ENCODE measurements around the gene BST2. TPM values are rescaled to one million over a fixed set of nuclear protein-coding genes. Genes with fewer than 3 reads are reported as not detected.

Gene BST2, protein sequence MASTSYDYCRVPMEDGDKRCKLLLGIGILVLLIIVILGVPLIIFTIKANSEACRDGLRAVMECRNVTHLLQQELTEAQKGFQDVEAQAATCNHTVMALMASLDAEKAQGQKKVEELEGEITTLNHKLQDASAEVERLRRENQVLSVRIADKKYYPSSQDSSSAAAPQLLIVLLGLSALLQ
- total RNA-seq, result 100 to 1,000 TPM in 2 of 3 donors, 10 to 100 TPM in 1; 84.8 to 106 (median 100) TPM
- 78.1 TPM for total RNA-seq (2013)

DNA sequence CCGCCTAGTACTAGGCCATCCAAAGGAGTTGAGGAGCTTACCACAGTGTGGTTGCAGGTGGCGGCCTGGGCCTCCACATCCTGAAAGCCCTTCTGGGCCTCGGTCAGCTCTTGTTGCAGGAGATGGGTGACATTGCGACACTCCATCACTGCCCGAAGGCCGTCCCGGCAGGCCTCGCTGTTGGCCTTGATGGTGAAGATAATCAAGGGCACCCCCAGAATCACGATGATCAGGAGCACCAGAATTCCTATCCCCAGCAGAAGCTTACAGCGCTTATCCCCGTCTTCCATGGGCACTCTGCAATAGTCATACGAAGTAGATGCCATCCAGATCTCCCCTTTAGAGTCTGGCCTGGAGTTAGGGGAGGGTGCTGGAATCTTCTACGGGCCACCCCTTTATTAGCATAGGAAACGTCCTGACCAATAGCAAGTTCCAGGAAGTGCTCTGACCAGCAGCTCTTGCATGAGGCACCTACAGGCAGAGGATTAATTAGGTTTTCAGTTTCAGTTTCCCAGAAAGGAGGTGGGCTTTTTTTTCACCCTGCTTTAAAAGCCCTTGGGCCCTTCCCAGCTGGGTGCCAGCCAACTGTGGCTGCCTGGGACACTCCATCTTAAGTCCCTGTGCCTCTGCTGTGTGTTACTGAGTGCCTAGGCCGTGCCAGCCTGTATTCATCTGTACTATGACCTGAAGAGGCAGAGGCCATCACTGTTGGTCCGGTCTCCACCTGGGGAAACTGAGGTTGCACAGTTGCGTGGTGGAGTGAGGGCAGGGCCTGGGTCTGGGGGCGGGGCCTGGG lies at the start of gene BST2:
Gene BST2, minus strand, starts transcription at position 381 of the 796 bp plus-strand sequence. Its CDS starts 55 bp downstream, at position 326.
- no peaks in the 10 kb centered on the region for H3K27me3 Mint-ChIP-seq (ENCODE audit: low read depth in 2 of 2)
- peaks cover 56% of the 10 kb centered on the region for H3K4me1 ChIP-seq (ENCODE audit: control insufficient read depth, insufficient read depth, low read length)
- no peaks in the 10 kb centered on the region for H3K27me3 ChIP-seq (ENCODE audit: control insufficient read depth, insufficient read depth, low read length)
- DNase-seq (peak; percentile 47 to 83), ATAC-seq (peak; percentile 88 to 94 (median 89))
- H3K36me3 ChIP-seq (ENCODE audit: control insufficient read depth, insufficient read depth, low read length), result peaks cover 19% of the 10 kb centered on the region
- no peaks in the 10 kb centered on the region for H3K9me3 ChIP-seq (ENCODE audit: control insufficient read depth, insufficient read depth, low read length)
- H3K4me1 Mint-ChIP-seq, result peaks cover 43 to 45% of the 10 kb centered on the region in 2 donors
- H3K4me3 Mint-ChIP-seq, result peak within 1 kb of the TSS; percentile 96
- under 1% methylated on average over 18 of the region's 18 CpGs for WGBS (ENCODE audit: insufficient coverage)
- H3K36me3 Mint-ChIP-seq, result no peaks in the 10 kb centered on the region
- H3K9me3 Mint-ChIP-seq, result no peaks in the 10 kb centered on the region
- no peak for TF ChIP-seq CTCF (IDR thresholded peaks at IDR 0.05)
- peak within 1 kb of the TSS; percentile 89 to 97 for H3K27ac Mint-ChIP-seq
- peak within 1 kb of the TSS; percentile 89 for H3K27ac ChIP-seq (ENCODE audit: low read length)
- intact Hi-C loops (cut with micrococcal nuclease), result loop anchor here (10.0 kb wide), 1 partner anchor 71 kb away; the partner anchor contains the start of genes ANO8 and GTPBP3
- peak within 1 kb of the TSS; percentile 78 for H3K4me3 ChIP-seq (ENCODE audit: low read length)

GRCh38 chr19:17454576-17455071 lies 49.2 kb upstream of the BST2 start:
- H3K4me3 ChIP-seq (ENCODE audit: low read length), result no peak overlapping the region
- Mint-ChIP-seq H3K4me1 (no peaks in the 10 kb centered on the region), H3K36me3 (no peaks in the 10 kb centered on the region), H3K27me3 (ENCODE audit: low read depth in 2 of 2) (peaks cover 15 to 33% of the 10 kb centered on the region in 2 donors), H3K9me3 (no peaks in the 10 kb centered on the region), H3K27ac (no peak overlapping the region), H3K4me3 (no peak overlapping the region)
- intact Hi-C loops (cut with micrococcal nuclease), result no loop called here
- ATAC-seq (no peak), DNase-seq (no peak)
- H3K4me1 ChIP-seq (ENCODE audit: control insufficient read depth, insufficient read depth, low read length), result peaks cover 6% of the 10 kb centered on the region
- H3K9me3 ChIP-seq (ENCODE audit: control insufficient read depth, insufficient read depth, low read length), result no peaks in the 10 kb centered on the region
- H3K27me3 ChIP-seq (ENCODE audit: control insufficient read depth, insufficient read depth, low read length), result peaks cover 14% of the 10 kb centered on the region
- WGBS (ENCODE audit: insufficient coverage), result 46% methylated on average over 12 of the region's 13 CpGs
- no peak for TF ChIP-seq CTCF (IDR thresholded peaks at IDR 0.05)
- H3K36me3 ChIP-seq (ENCODE audit: control insufficient read depth, insufficient read depth, low read length), result no peaks in the 10 kb centered on the region
- H3K27ac ChIP-seq (ENCODE audit: low read length), result no peak overlapping the region

- Histone ChIP-seq H3K9me3 (ENCODE audit: control insufficient read depth, insufficient read depth, low read length) (no peaks in the 10 kb centered on the region), H3K27ac (ENCODE audit: low read length) (no peak overlapping the region), H3K27me3 (ENCODE audit: control insufficient read depth, insufficient read depth, low read length) (peaks cover 24% of the 10 kb centered on the region), H3K4me3 (ENCODE audit: low read length) (no peak overlapping the region), H3K36me3 (ENCODE audit: control insufficient read depth, insufficient read depth, low read length) (no peaks in the 10 kb centered on the region), H3K4me1 (ENCODE audit: control insufficient read depth, insufficient read depth, low read length) (peaks cover 11% of the 10 kb centered on the region)
- Mint-ChIP-seq H3K4me1 (no peaks in the 10 kb centered on the region), H3K4me3 (no peak overlapping the region), H3K9me3 (no peaks in the 10 kb centered on the region), H3K36me3 (no peaks in the 10 kb centered on the region), H3K27me3 (ENCODE audit: low read depth in 2 of 2) (peaks cover 13 to 33% of the 10 kb centered on the region in 2 donors), H3K27ac (no peak overlapping the region)
- WGBS (ENCODE audit: insufficient coverage), result 87% methylated on average over 3 of the region's 4 CpGs
- ATAC-seq, result no peak
- TF ChIP-seq CTCF (IDR thresholded peaks at IDR 0.05), result no peak
- DNase-seq, result no peak
- intact Hi-C loops (cut with micrococcal nuclease), result no loop called here
These were observed 46.4 kb upstream of the BST2 start for GRCh38 chr19:17451820-17452219.
